Activated CD4-positive, alpha-beta T cell treated with anti-CD3 and anti-CD28 coated beads, Interleukin-2, amount 50 U/mL, for 16 hours (primary cell): ENCODE data around the gene SLAMF6.
"Not testable (repeated sequence)": the region's sequence is repeated elsewhere in the genome, so short reads cannot be mapped to it uniquely, and the experiment has no call there.

Experiments
- DNase-seq: peaks from one replicate; pipeline ENCODE4 v3.0.0-alpha.2; 2020

SLAMF6 gene

GRCh38 chr1:160522622-160523345 is at the start of gene SLAMF6:
TSS of gene SLAMF6 (minus strand) at chr1:160523255. CDS start at chr1:160523192, 63 bp downstream.
- peak; percentile 62 for DNase-seq

- no peak for DNase-seq
These were observed 47.8 kb upstream of the SLAMF6 start for GRCh38 chr1:160570840-160571239.

DNA sequence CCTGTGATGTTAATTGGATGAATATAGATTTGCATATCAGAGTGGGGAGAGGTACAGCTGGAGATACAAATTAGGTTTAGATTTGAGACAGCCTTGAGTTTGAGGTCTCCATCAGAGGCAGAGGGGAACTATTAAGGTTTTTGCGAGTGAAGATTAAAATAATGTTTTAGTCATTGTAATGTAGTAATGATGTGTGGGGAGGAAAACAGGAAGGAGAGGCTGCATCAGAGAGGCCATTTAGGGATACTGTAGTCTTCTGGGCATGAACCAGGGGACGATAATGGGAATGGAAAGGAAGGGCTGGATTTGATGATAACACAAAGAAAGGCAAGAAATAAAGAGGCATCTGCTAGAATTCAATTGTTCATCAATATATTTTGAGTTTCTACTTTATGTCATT is 46.8 kb upstream of the SLAMF6 start:
- no peak for DNase-seq

DNA sequence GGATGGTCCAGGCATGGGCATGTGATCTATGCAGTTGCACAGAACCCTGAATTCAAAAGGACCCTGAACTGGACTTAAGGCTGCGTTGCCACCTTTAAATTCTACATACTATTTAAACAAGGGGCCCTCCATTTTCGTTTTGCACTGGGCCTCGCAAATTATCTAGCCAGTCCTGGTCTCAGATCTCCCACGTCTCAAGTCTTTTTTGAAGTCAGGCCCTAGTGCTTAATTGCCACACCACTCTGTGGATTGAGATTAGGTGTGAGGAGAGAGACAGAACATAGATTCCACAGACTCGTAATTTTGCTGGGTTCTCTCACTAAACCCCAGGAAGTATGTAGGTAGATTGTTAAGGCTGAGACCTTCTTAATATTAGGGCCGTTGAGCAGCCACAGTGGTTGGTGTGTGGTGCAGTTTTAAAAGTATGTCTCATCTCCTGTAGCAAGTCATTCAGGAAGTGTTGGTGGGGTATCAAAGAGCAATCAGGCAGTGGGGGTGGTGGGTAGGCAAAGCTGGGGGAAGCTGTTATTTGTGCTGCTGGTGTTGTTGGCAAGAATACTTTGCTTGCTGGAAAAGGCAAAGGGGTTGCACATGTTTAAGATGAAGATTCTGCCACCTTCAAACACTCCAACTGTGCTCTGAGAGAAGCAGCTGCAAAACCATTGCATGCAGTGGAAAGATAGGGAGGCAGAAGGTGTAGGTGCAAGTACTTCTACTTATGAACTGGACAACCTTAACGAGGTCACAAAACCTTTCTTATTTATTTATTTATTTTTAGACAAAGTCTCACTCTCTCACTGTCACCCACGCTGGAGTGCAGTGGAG is 45.0 kb upstream of the SLAMF6 start:
- peak; percentile 85 for DNase-seq

GRCh38 chr1:160567341-160567740 is 44.3 kb upstream of the SLAMF6 start:
- DNase-seq: no peak

GRCh38 chr1:160565564-160565963 is 42.5 kb upstream of the SLAMF6 start:
- DNase-seq: no peak

DNA sequence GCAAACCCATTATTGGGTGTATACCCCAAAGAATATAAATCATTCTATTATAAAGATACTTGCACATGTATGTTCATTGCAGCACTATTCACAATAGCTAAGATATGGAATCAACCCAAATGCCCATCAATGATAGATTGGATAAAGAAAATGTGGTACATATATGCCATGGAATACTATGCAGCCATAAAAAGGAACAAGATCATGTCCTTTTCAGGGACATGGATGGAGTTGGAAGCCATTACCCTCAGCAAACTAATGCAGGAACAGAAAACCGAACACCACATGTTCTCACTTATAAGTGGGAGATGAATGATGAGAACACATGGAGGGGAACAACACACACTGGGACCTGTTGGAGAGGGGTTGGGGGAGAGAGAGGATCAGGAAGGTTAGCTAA is 40.2 kb upstream of the SLAMF6 start:
- not testable (repeated sequence) for DNase-seq

DNA sequence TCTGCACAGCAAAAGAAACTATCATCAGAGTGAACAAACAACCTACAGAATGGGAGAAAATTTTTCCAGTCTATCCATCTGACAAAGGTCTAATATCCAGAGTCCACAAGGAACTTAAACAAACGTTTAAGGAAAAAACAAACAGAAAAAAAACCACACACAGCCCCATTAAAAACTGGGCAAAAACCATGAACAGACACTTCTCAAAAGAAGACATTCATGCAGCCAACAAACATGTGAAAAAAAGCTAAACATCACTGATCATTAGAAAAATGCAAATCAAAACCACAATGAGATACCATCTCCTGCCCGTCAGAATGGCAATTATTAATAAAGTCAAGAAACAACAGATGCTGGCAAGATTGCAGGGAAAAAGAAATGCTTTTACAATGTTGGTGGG is 39.7 kb upstream of the SLAMF6 start:
- not testable (repeated sequence) for DNase-seq

DNA sequence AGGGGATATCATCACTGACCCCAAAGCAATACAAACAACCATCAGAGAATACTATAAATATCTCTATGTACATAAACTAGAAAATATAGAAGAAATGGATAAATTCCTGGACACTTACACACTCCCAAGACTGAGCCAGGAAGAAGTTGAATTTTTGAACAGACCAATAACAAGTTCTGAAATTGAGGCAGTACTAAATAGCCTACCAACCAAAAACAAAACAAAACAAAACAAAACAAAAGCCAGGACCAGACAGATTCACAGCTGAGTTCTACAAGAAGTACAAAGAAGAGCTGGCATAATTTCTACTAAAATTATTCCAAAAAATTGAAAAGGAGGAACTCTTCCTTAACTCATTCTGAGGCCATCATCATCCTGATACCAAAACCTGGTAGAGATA is 37.8 kb upstream of the SLAMF6 start:
- DNase-seq: no peak

DNA sequence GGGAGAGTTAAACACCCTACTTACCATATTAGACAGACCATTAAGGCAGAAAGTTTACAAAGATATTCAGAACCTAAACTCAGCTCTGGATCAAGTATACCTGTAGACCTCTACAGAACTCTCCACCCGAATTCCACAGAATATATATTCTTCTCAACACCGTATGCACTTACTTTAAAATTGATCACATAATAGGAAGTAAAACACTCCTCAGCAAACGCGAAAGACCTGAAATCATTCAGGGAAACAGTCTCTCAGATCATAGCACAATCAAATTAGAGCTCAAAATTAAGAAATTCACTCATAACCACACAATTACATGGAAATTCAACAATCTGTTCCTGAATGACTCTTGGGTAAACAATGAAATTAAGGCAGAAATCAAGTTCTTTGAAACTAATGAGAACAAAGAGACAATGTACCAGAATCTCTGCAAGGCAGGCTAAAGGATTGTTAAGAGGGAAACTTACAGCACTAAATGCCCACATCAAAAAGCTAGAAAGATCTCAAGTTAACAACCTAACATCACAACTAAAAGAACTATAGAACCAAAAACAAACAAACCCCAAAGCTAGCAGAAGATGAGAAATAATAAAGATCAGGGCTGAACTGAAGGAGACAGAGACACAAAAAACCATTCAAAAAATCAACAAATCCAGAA is 37.1 kb upstream of the SLAMF6 start:
- no peak for DNase-seq

GRCh38 chr1:160559437-160559836 is 36.4 kb upstream of the SLAMF6 start:
- not testable (repeated sequence) for DNase-seq

DNA sequence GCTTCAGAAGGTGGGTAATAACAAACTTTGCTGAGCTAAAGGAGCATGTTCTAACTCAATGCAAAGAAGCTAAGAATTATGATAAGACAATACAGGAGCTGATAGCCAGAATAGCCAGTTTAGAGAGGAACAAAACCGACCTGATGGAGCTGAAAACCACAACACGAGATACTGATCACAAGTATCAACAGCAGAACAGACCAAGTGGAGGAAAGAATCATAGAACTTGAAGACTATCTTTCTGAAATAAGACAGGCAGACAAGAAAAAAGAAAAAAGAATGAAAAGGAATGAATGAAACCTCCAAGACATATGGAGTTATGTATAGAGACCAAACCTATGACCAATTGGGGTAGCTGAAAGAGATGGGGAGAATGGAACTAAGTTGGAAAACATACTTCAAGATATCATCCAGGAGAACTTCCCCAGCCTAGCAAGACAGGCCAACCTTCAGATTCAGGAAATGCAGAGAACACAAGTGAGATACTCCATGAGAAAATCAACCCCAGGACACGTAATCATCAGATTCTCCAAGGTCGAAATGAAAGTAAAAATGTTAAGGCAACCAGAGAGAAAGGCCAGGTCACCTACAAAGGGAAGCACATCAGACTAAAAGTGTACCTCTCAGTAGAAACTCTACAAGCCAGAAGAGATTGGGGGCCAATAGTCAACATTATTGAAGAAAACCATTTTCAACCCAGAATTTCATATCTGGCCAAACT is 35.8 kb upstream of the SLAMF6 start:
- DNase-seq: no peak

DNA sequence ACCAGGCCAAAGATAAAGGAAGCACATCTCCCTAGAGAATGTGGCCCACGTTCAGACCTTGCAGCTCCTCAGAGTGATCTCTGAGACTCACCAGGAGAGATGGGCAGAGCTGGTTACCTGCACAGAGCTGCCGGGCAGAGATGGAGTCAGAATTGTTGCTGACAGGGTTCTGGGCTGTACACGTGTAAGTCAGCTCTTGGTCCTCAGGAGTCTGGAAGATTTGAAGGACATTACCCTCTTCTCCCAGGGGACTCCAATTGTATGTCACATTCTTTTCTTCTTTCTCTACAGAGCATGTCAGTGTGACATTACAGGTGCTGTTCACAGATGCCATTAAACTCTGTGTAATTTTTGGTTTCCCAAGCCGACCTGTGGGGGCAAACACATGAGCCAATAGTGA is 30.7 kb upstream of the SLAMF6 start:
- no peak for DNase-seq

DNA sequence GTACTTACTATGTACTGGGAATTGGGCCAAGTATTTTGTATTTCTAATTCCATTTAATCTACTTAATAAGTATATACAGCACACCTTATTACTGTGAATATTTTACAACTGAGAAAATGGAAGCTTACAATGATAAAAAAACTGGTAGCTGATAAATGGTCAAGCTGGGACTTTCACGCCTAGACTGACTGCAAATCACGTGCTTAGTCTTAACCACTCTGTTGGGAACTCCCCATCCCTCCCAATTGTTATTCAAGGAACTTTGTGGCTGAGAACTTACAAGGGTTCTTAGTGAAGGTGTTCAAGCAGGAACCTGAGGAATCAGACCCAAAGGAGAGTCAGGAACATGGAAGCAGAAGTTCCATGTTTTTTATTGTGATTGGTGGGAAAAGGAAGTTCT is 29.4 kb upstream of the SLAMF6 start:
- DNase-seq: no peak

DNA sequence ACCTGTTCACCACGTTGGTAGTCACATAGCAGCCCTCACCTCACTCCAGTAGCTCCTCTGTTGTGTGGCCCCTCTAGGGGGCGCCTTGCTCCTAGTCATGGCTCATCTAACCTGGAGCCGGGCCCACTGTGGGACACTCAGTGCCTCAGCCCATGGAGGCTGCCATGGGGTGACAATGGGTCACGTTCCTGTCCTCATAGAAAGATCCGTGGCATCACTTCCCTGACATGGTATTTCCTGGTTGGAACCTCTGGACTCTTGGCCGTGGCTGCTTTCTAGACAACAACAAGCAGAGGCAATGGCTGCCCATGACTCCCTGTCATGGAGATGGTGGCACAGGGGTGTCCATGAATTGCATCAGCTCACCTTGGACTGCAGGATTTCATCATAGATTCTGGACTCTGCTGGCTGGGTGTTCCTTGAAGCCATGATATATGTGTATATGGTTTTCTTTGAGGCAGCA is 27.5 kb upstream of the SLAMF6 start:
- peak; percentile 51 for DNase-seq

DNA sequence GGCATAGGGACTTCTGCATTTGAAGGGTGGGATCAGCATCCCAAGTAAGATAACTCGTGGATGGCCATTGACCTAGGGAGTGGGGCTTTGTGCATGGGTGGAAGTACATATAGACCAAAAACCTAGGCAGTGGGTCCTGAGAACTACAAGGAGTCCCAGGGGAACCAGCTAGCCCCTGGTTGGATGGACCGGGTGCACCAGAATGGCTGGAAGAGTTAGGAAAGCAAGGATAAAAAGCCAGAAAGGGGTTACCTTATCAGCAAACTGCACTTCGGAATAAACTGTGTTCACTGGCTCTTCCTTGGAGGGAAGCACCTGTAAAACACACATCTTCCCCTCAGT is 26.6 kb upstream of the SLAMF6 start:
- no peak for DNase-seq

DNA sequence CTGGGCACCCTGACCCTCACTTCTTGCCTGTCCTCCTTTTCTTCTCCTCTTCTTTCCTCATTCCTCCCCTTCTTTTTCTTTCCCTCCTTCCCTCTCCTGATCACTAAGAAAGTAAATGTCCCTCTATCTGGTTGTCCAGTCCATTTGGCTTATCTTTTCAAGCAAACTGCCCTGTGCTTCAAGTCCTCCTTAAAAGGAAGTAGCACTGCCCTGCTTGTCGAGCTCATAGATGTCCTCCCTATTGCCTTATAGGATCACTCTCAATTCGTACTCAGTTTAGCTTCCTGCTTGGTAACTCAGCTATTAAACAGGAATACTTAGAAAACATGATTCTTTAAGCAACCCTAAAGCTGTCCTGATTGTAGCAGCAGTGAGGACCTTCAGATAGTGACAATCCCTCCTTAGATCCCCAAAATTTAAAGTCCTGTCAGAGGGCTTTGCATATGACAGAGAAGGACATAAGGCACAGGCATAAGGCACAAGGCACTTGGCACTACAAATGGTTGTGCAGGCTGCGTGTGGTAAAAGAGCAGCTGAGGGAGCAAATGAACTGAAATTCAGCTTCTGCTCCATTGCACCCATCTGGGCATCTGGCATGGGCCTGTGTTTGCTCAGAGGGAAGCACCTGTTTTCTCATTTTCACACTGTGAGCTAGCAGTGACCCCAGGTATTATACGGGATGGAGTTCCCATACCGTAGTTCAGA is 26.1 kb upstream of the SLAMF6 start:
- no peak for DNase-seq

- no peak for DNase-seq
These were observed 25.1 kb upstream of the SLAMF6 start for GRCh38 chr1:160548183-160548582.

- no peak for DNase-seq
These were observed 24.4 kb upstream of the SLAMF6 start for GRCh38 chr1:160547422-160547821.

GRCh38 chr1:160546942-160547341 is 23.9 kb upstream of the SLAMF6 start:
- DNase-seq: no peak

- peak; percentile 48 for DNase-seq
These were observed 21.6 kb upstream of the SLAMF6 start for GRCh38 chr1:160544647-160545046.

DNA sequence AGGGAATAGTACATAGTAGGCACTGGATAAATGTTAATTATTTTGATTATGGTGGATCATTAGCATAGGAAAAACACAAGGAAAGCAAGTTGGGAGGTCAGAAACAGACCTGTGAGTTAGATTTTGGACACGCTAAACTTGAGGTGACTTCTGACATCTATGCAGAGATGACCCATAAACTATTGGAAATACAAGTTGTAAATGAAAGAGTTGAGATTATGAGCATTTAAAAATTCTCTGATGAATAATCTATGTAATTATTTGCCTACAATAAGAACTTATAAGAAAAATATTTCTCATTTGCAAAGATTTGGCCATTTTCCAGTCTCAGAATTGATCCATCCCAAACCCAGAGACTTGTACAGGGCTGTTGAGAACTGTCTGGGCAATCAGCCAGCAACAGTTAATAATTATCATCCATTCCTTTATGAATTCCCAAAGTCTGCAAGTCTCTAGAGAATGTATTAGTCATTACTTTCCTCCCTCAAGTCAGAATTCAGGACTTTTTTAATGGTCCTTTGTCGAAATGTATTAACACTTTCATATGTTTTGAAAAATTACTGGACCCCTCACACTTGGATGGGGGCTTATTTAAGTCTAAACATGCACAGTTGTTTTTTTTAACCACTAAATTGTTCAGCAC is 19.4 kb upstream of the SLAMF6 start:
- DNase-seq: no peak
